Neural cell (in vitro differentiated cells): Measurements from ENCODE around the gene TIE1. TPM values are rescaled to one million over a fixed set of nuclear protein-coding genes. Genes with fewer than 3 reads are reported as not detected.

ENCODE experiments used
- H2AFZ ChIP-seq: fragments of 200-600, 300-800 bp; sonication (generic), shearing (Covaris generic); 2 replicates; pipeline ENCODE4 v1.6.0; 2014; ENCODE audit warnings: low read depth, mild to moderate bottlenecking, antibody characterized with exemption, low read length, moderate library complexity
- H3F3A ChIP-seq: fragments of 200-600 bp; shearing (Covaris generic); 2 replicates; pipeline ENCODE4 v1.6.1; 2016; ENCODE audit warnings: mild to moderate bottlenecking, moderate library complexity, mixed read lengths, antibody characterized with exemption, low read length; ENCODE audit not compliant: insufficient read depth, poor library complexity, severe bottlenecking
- H3K27ac ChIP-seq: fragments of 200-600, 300-800 bp; sonication (generic), shearing (Covaris generic); 2 replicates; pipeline ENCODE4 v1.5.1; 2014; ENCODE audit warnings: mild to moderate bottlenecking, low read length, moderate library complexity
- H3K27me3 ChIP-seq: fragments of 300-800, 200-600 bp; sonication (generic), shearing (Covaris generic); 2 replicates; pipeline ENCODE4 v1.6.0; 2014; ENCODE audit warnings: mild to moderate bottlenecking, low read depth, low read length, moderate library complexity; ENCODE audit not compliant: insufficient read depth
- H3K36me3 ChIP-seq: fragments of 300-800, 200-600 bp; sonication (generic), shearing (Covaris generic); 2 replicates; pipeline ENCODE4 v1.5.1; 2014; ENCODE audit warnings: mild to moderate bottlenecking, antibody characterized with exemption, low read length, moderate library complexity; ENCODE audit not compliant: insufficient read depth
- H3K4me2 ChIP-seq: fragments of 300-800, 200-600 bp; sonication (generic), shearing (Covaris generic); 2 replicates; pipeline ENCODE4 v1.6.0; 2014; ENCODE audit warnings: mild to moderate bottlenecking, low read length
- H3K4me3 ChIP-seq: fragments of 300-800, 200-600 bp; sonication (generic), shearing (Covaris generic); 2 replicates; pipeline ENCODE4 v1.5.1; 2014; ENCODE audit warnings: mild to moderate bottlenecking, low read length, moderate library complexity
- H3K79me2 ChIP-seq: fragments of 200-600 bp; shearing (Covaris generic); replicated peaks from 2 replicates; pipeline ENCODE4 v1.6.0; 2014; ENCODE audit warnings: mild to moderate bottlenecking, low read length, moderate library complexity; ENCODE audit not compliant: insufficient read depth
- H3K9ac ChIP-seq: fragments of 300-800, 200-600 bp; sonication (generic), shearing (Covaris generic); 2 replicates; pipeline ENCODE4 v1.6.1; 2016; ENCODE audit warnings: mild to moderate bottlenecking, low read length, mixed read lengths
- H3K9me2 ChIP-seq: fragments of 200-600 bp; shearing (Covaris generic); 2 replicates; pipeline ENCODE4 v1.6.1; 2016; ENCODE audit warnings: mild to moderate bottlenecking, low read length, mixed read lengths; ENCODE audit not compliant: insufficient read depth
- H3K9me3 ChIP-seq: fragments of 200-600, 300-800 bp; sonication (generic), shearing (Covaris generic); 2 replicates; pipeline ENCODE4 v1.6.1; 2016; ENCODE audit warnings: mild to moderate bottlenecking, mixed run types, low read length, moderate library complexity, mixed read lengths
- H4K20me1 ChIP-seq: fragments of 200-600 bp; shearing (Covaris generic); 2 replicates; pipeline ENCODE4 v1.6.1; 2016; ENCODE audit warnings: mild to moderate bottlenecking, mixed run types; ENCODE audit not compliant: insufficient read depth
- CTCF ChIP-seq: fragments of 450-650 bp; IDR thresholded peaks from 2 replicates; pipeline ENCODE4 v1.5.1; 2014; ENCODE audit warnings: antibody characterized with exemption, mild to moderate bottlenecking, moderate library complexity; ENCODE audit not compliant: poor library complexity, severe bottlenecking
- EP300 ChIP-seq: fragments of 450-650 bp; conservative IDR thresholded peaks from 2 replicates; pipeline ENCODE4 v1.6.1; 2014; ENCODE audit warnings: antibody characterized with exemption, mild to moderate bottlenecking, moderate library complexity; ENCODE audit not compliant: poor library complexity, severe bottlenecking
- EZH2 ChIP-seq: fragments of 200-600, 300-800 bp; shearing (Covaris generic), sonication (generic); IDR thresholded peaks from 2 replicates; pipeline ENCODE4 v1.6.1; 2014; ENCODE audit warnings: antibody characterized with exemption, low read length, borderline replicate concordance, mild to moderate bottlenecking; ENCODE audit not compliant: insufficient read depth, poor library complexity, severe bottlenecking
- MXI1 ChIP-seq: fragments of 450-650 bp; conservative IDR thresholded peaks from 2 replicates; pipeline ENCODE4 v1.6.1; 2014; ENCODE audit warnings: antibody characterized with exemption, mild to moderate bottlenecking; ENCODE audit not compliant: poor library complexity, severe bottlenecking
- POLR2AphosphoS5 ChIP-seq: IDR thresholded peaks from 2 replicates; pipeline ENCODE4 v1.6.1; 2012
- RAD21 ChIP-seq: fragments of 450-650 bp; conservative IDR thresholded peaks from 2 replicates; pipeline ENCODE4 v1.6.1; 2014; ENCODE audit warnings: antibody characterized with exemption, mild to moderate bottlenecking, moderate library complexity
- REST ChIP-seq: IDR thresholded peaks from 2 replicates; pipeline ENCODE4 v1.6.1; 2012; ENCODE audit warnings: borderline replicate concordance
- SMC3 ChIP-seq: fragments of 450-650 bp; conservative IDR thresholded peaks from 2 replicates; pipeline ENCODE4 v1.6.1; 2014; ENCODE audit warnings: antibody characterized with exemption, mild to moderate bottlenecking, moderate library complexity; ENCODE audit not compliant: poor library complexity
- TAF1 ChIP-seq: IDR thresholded peaks from 2 replicates; pipeline ENCODE4 v1.6.1; 2012; ENCODE audit warnings: low read depth
- polyA plus RNA-seq: library from polyadenylated mRNA; depleted of rRNA; stranded (reverse); fragments of >200 nt; gene quantifications from 2 replicates; pipeline ENCODE4 v1.2.3, GENCODE V29; 2014

TIE1 gene
- polyA plus RNA-seq, 1 donor from 2014 or later = not detected

- no peaks in the 10 kb centered on the region for H3K36me3 ChIP-seq
- no peak overlapping the region for H3K4me2 ChIP-seq
- H3K27me3 ChIP-seq = no peaks in the 10 kb centered on the region
- H3K27ac ChIP-seq = no peak overlapping the region
- no peaks in the 10 kb centered on the region for H3K9me2 ChIP-seq
- H3K4me3 ChIP-seq = no peak overlapping the region
- H3K9me3 ChIP-seq = no peaks in the 10 kb centered on the region
- no peaks in the 10 kb centered on the region for H3K79me2 ChIP-seq
- TF ChIP-seq EP300 (no peak), RAD21 (no peak), SMC3 (no peak), POLR2AphosphoS5 (no peak), MXI1 (no peak), CTCF (no peak)
- no peak overlapping the region for H3K9ac ChIP-seq
- no peaks in the 10 kb centered on the region for H4K20me1 ChIP-seq
- no peak overlapping the region for H2AFZ ChIP-seq
- no peaks in the 10 kb centered on the region for H3F3A ChIP-seq
Observed at GRCh38 chr1:43293896-43294760, 6.7 kb upstream of the TIE1 start.

GRCh38 chr1:43294761-43295160 is 6.0 kb upstream of the TIE1 start:
- H4K20me1 ChIP-seq = no peaks in the 10 kb centered on the region
- no peak overlapping the region for H3K9ac ChIP-seq
- H3K79me2 ChIP-seq = no peaks in the 10 kb centered on the region
- no peaks in the 10 kb centered on the region for H3K9me2 ChIP-seq
- no peaks in the 10 kb centered on the region for H3K9me3 ChIP-seq
- no peaks in the 10 kb centered on the region for H3K36me3 ChIP-seq
- H3K27me3 ChIP-seq = no peaks in the 10 kb centered on the region
- H3K4me2 ChIP-seq = no peak overlapping the region
- no peak overlapping the region for H2AFZ ChIP-seq
- no peak overlapping the region for H3K4me3 ChIP-seq
- H3F3A ChIP-seq = no peaks in the 10 kb centered on the region
- no peak overlapping the region for H3K27ac ChIP-seq
- TF ChIP-seq RAD21 (no peak), EP300 (no peak)

- H3F3A ChIP-seq = no peaks in the 10 kb centered on the region
- H2AFZ ChIP-seq = no peak overlapping the region
- no peak overlapping the region for H3K9ac ChIP-seq
- no peaks in the 10 kb centered on the region for H3K36me3 ChIP-seq
- no peak overlapping the region for H3K27ac ChIP-seq
- H3K79me2 ChIP-seq = no peaks in the 10 kb centered on the region
- H3K4me2 ChIP-seq = no peak overlapping the region
- no peaks in the 10 kb centered on the region for H3K27me3 ChIP-seq
- TF ChIP-seq TAF1 (no peak), RAD21 (no peak), EZH2 (no peak), EP300 (no peak), MXI1 (no peak), SMC3 (no peak), REST (no peak)
- no peaks in the 10 kb centered on the region for H3K9me3 ChIP-seq
- no peak overlapping the region for H3K4me3 ChIP-seq
- no peaks in the 10 kb centered on the region for H3K9me2 ChIP-seq
- H4K20me1 ChIP-seq = no peaks in the 10 kb centered on the region
Observed at GRCh38 chr1:43296207-43296606, 4.6 kb upstream of the TIE1 start.
